Loucy (cell line): ENCODE data around the gene SLC25A13.

Experiments
- H2AFZ ChIP-seq: fragments of 200-600 bp; sonication (generic); 2 replicates; pipeline ENCODE4 v1.6.0; 2016; ENCODE audit warnings: antibody characterized with exemption, mild to moderate bottlenecking, low read length, moderate library complexity
- H3F3A ChIP-seq: fragments of 200-600 bp; 2 replicates; pipeline ENCODE4 v1.6.0; 2016; ENCODE audit warnings: antibody characterized with exemption, low read depth, mild to moderate bottlenecking
- H3K27me3 ChIP-seq: fragments of 200-600 bp; sonication (generic); 2 replicates; pipeline ENCODE4 v1.6.1; 2014; ENCODE audit warnings: low read length, mild to moderate bottlenecking; ENCODE audit not compliant: insufficient read depth, poor library complexity, severe bottlenecking
- H3K36me3 ChIP-seq: fragments of 200-600 bp; sonication (generic); 2 replicates; pipeline ENCODE4 v1.6.1; 2016; ENCODE audit warnings: low read length; ENCODE audit not compliant: insufficient read depth
- H3K4me1 ChIP-seq: fragments of 200-600 bp; sonication (generic); 2 replicates; pipeline ENCODE4 v1.5.1; 2014; ENCODE audit warnings: low read length, mild to moderate bottlenecking; ENCODE audit not compliant: insufficient read depth, poor library complexity, severe bottlenecking
- H3K4me2 ChIP-seq: fragments of 200-600 bp; sonication (generic); 2 replicates; pipeline ENCODE4 v1.6.0; 2014; ENCODE audit warnings: antibody characterized with exemption, low read length, low read depth, mild to moderate bottlenecking; ENCODE audit not compliant: poor library complexity, severe bottlenecking
- H3K4me3 ChIP-seq: fragments of 200-600 bp; sonication (generic); 2 replicates; pipeline ENCODE4 v1.5.1; 2014; ENCODE audit warnings: low read length, mild to moderate bottlenecking, mixed read lengths; ENCODE audit not compliant: poor library complexity, severe bottlenecking
- H3K79me2 ChIP-seq: fragments of 200-600 bp; sonication (generic); 2 replicates; pipeline ENCODE4 v1.6.1; 2014; ENCODE audit warnings: low read length; ENCODE audit not compliant: insufficient read depth
- H3K9ac ChIP-seq: fragments of 200-600 bp; sonication (generic); 2 replicates; pipeline ENCODE4 v1.6.0; 2014; ENCODE audit warnings: mild to moderate bottlenecking, low read depth, low read length, moderate library complexity; ENCODE audit not compliant: poor library complexity, severe bottlenecking
- H3K9me2 ChIP-seq: fragments of 200-600 bp; sonication (generic); replicated peaks from 2 replicates; pipeline ENCODE4 v1.6.1; 2016; ENCODE audit warnings: low read depth, low read length, mixed read lengths
- H3K9me3 ChIP-seq: fragments of 200-600 bp; sonication (generic); 2 replicates; pipeline ENCODE4 v1.6.1; 2014; ENCODE audit warnings: mild to moderate bottlenecking, antibody characterized with exemption, low read length, low read depth; ENCODE audit not compliant: insufficient read depth
- H4K20me1 ChIP-seq: fragments of 200-600 bp; sonication (generic); 2 replicates; pipeline ENCODE4 v1.6.0; 2014; ENCODE audit warnings: antibody characterized with exemption, low read length, mild to moderate bottlenecking; ENCODE audit not compliant: insufficient read depth, poor library complexity, severe bottlenecking
- EZH2phosphoT487 ChIP-seq: fragments of 200-600 bp; IDR thresholded peaks from 2 replicates; pipeline ENCODE4 v1.6.1; 2018; ENCODE audit warnings: antibody characterized with exemption, mild to moderate bottlenecking, moderate library complexity, borderline replicate concordance
- TF ChIP-seq, protein P1 (sequence below): fragments of 200-600 bp; sonication (generic); conservative IDR thresholded peaks from 2 replicates; pipeline ENCODE4 v1.5.1; 2014; ENCODE audit warnings: mild to moderate bottlenecking, antibody characterized with exemption, low read length

Gene SLC25A13

DNA sequence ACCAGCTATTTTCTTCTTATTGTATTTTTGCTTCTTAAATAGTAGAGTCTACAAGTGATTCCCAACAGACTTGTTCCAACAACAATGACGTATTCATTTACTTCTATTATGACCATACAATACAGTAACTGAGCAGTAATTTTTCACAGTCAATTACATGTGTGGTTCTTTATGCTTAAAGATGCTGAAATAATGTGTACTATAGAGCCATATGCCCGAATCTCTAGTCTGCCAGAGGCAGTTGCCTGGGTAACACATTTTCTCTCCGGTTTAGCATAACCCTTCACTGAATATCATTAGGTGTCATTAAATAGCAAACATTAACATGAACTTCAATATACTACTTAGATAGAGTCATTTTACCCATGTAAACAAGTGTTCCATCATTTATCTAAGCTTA, 75.0 kb downstream of the SLC25A13 start:
- Histone ChIP-seq H3K27me3 (no peaks in the 10 kb centered on the region), H4K20me1 (no peaks in the 10 kb centered on the region), H3K9ac (no peak overlapping the region), H2AFZ (no peak overlapping the region), H3K4me1 (peaks cover 21% of the 10 kb centered on the region), H3K9me2 (no peaks in the 10 kb centered on the region), H3K79me2 (peaks cover 18% of the 10 kb centered on the region; the same call in 1 of the 2 replicates), H3K36me3 (no peaks in the 10 kb centered on the region), H3F3A (no peaks in the 10 kb centered on the region), H3K9me3 (no peaks in the 10 kb centered on the region), H3K4me2 (no peak overlapping the region), H3K4me3 (no peak overlapping the region)
- TF ChIP-seq, protein P1, sequence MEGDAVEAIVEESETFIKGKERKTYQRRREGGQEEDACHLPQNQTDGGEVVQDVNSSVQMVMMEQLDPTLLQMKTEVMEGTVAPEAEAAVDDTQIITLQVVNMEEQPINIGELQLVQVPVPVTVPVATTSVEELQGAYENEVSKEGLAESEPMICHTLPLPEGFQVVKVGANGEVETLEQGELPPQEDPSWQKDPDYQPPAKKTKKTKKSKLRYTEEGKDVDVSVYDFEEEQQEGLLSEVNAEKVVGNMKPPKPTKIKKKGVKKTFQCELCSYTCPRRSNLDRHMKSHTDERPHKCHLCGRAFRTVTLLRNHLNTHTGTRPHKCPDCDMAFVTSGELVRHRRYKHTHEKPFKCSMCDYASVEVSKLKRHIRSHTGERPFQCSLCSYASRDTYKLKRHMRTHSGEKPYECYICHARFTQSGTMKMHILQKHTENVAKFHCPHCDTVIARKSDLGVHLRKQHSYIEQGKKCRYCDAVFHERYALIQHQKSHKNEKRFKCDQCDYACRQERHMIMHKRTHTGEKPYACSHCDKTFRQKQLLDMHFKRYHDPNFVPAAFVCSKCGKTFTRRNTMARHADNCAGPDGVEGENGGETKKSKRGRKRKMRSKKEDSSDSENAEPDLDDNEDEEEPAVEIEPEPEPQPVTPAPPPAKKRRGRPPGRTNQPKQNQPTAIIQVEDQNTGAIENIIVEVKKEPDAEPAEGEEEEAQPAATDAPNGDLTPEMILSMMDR: no peak
- no peak for TF ChIP-seq EZH2phosphoT487

DNA sequence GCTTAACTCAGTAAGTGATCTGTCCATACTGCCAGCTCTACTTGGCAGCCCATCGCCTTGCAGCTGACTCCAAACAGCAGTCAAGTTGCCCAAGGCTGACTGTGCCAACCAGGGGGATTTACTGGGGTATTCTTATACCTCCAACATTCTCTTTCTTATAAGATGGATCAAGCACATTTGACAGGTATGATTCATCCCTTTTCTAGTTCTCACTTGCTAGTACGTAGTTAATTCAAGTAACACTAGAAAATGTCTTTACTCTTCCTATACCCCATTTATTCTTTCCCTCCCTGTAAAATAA, 77.0 kb downstream of the SLC25A13 start:
- no peaks in the 10 kb centered on the region for H3K9me3 ChIP-seq
- peaks cover 1% of the 10 kb centered on the region for H4K20me1 ChIP-seq
- no peak overlapping the region for H3K9ac ChIP-seq
- no peak overlapping the region for H3K4me3 ChIP-seq
- no peaks in the 10 kb centered on the region for H3K27me3 ChIP-seq
- TF ChIP-seq EZH2phosphoT487: no peak
- TF ChIP-seq, protein P1: no peak
- H3F3A ChIP-seq: no peaks in the 10 kb centered on the region
- H3K36me3 ChIP-seq: no peaks in the 10 kb centered on the region
- no peak overlapping the region for H3K4me2 ChIP-seq
- H3K9me2 ChIP-seq: no peaks in the 10 kb centered on the region
- no peak overlapping the region for H2AFZ ChIP-seq
- H3K4me1 ChIP-seq: peaks cover 37% of the 10 kb centered on the region
- peaks cover 26% of the 10 kb centered on the region; the same call in 1 of the 2 replicates for H3K79me2 ChIP-seq

DNA sequence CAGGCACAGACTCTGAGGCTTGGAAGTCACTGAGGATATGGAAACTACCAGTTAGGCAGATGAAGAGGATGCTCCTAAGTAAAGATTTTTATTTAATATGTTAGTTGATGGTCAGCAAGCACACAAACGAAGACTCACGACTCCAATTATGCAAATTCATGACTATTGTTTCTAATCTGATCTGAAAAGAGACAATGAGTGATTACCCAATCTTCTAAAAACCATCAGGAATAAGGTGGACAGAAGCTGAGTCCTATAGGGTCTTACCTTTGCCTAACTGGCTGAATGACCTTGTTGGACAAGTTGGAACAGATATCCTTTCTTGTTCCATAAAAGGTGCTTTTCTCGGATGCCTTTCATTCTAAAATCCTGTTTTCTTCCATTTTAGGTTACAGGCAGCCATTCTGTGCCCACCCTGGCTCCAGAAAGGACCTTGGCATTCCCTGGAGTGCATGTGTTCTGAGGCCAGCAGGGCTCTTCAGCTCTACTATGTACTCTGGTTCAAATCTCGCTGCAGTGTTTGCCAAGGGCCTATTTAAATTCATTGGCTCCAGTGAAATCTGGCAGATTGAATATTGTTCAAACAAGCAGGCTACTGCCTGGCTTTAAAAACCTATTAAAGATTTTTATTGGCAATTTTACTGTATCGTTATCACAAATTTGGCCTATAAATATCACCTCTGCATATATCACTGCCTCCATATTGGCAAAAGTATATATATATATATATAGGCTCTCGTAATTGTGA, 77.5 kb downstream of the SLC25A13 start:
- H3K4me1 ChIP-seq: peaks cover 42% of the 10 kb centered on the region
- H3K9me3 ChIP-seq: no peaks in the 10 kb centered on the region
- H3K4me3 ChIP-seq: no peak overlapping the region
- no peak overlapping the region for H2AFZ ChIP-seq
- H3K36me3 ChIP-seq: no peaks in the 10 kb centered on the region
- peaks cover 30% of the 10 kb centered on the region; the same call in 1 of the 2 replicates for H3K79me2 ChIP-seq
- H3K9ac ChIP-seq: no peak overlapping the region
- no peaks in the 10 kb centered on the region for H3K9me2 ChIP-seq
- no peak overlapping the region for H3K4me2 ChIP-seq
- H3K27me3 ChIP-seq: no peaks in the 10 kb centered on the region
- peaks cover 3% of the 10 kb centered on the region for H4K20me1 ChIP-seq
- no peak for TF ChIP-seq EZH2phosphoT487
- TF ChIP-seq, protein P1: no peak
- H3F3A ChIP-seq: no peaks in the 10 kb centered on the region
